Thyroid gland (tissue), 4 donors: ENCODE measurements around the gene UTY.

Experiments used
- CTCF ChIP-seq, 6 experiments: fragments of 200-600 bp in 3 of 6; fragments of 450-650 bp in 3 of 6; sonication (generic) in 3 of 6; IDR thresholded peaks; one replicate each; pipeline ENCODE4 v1.5.1; 2016 to 2019; ENCODE audit warnings: antibody characterized with exemption in 6 of 6, mild to moderate bottlenecking in 2 of 6, inconsistent platforms in 1 of 6, moderate library complexity in 1 of 6
- POLR2A ChIP-seq, 2 donors: fragments of 450-650 bp; IDR thresholded peaks; one replicate each; pipeline ENCODE4 v1.6.1; 2017; ENCODE audit warnings: antibody characterized with exemption in 2 of 2, mild to moderate bottlenecking in 2 of 2, moderate library complexity in 1 of 2

GRCh38 chrY:13445566-13445965, 34.3 kb downstream of the UTY start:
- TF ChIP-seq CTCF (IDR thresholded peaks at IDR 0.05) = no peak
- no peak for TF ChIP-seq POLR2A (IDR thresholded peaks at IDR 0.05)
